Vagina (tissue), 2 donors: ENCODE measurements around the gene PCDHGB1.

Source experiments
- POLR2A ChIP-seq, 2 donors: fragments of 450-650 bp; IDR thresholded peaks; one replicate each; pipeline ENCODE4 v1.6.1; 2017; ENCODE audit warnings: antibody characterized with exemption in 2 of 2, mild to moderate bottlenecking in 2 of 2, moderate library complexity in 2 of 2
- POLR2AphosphoS5 ChIP-seq, 2 donors: sonication (generic); formaldehyde crosslinking; IDR thresholded peaks; one replicate each; pipeline ENCODE4 v1.9.0; 2017; ENCODE audit warnings: antibody characterized with exemption in 2 of 2, mild to moderate bottlenecking in 2 of 2, low read depth in 1 of 2; ENCODE audit not compliant: insufficient read depth in 1 of 2
- TF ChIP-seq, protein P1 (sequence below), 3 experiments: fragments of 450-650 bp in 2 of 3; fragments of 200-600 bp in 1 of 3; sonication (generic) in 1 of 3; IDR thresholded peaks; one replicate each; pipeline ENCODE4 v1.5.1; 2017 to 2019; ENCODE audit warnings: antibody characterized with exemption in 3 of 3, mild to moderate bottlenecking in 2 of 3, moderate library complexity in 2 of 3

DNA sequence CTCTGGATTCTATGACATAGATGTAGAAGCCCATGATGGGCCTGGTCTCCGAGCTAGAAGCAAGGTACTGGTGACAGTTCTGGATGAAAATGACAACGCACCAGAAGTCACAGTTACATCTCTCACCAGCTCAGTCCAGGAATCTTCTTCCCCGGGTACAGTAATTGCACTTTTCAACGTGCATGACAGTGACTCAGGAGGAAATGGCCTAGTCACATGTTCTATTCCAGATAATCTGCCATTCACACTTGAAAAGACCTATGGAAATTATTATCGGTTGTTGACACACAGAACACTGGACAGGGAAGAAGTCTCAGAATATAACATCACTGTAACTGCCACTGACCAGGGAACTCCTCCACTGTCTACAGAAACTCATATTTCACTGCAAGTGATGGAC is 6.2 kb downstream of the PCDHGB1 start:
- no peak for TF ChIP-seq POLR2AphosphoS5 (IDR thresholded peaks at IDR 0.05; ENCODE audit: insufficient read depth in 1 of 2, low read depth in 1 of 2)
- no peak for TF ChIP-seq POLR2A (IDR thresholded peaks at IDR 0.05)
- TF ChIP-seq, protein P1, sequence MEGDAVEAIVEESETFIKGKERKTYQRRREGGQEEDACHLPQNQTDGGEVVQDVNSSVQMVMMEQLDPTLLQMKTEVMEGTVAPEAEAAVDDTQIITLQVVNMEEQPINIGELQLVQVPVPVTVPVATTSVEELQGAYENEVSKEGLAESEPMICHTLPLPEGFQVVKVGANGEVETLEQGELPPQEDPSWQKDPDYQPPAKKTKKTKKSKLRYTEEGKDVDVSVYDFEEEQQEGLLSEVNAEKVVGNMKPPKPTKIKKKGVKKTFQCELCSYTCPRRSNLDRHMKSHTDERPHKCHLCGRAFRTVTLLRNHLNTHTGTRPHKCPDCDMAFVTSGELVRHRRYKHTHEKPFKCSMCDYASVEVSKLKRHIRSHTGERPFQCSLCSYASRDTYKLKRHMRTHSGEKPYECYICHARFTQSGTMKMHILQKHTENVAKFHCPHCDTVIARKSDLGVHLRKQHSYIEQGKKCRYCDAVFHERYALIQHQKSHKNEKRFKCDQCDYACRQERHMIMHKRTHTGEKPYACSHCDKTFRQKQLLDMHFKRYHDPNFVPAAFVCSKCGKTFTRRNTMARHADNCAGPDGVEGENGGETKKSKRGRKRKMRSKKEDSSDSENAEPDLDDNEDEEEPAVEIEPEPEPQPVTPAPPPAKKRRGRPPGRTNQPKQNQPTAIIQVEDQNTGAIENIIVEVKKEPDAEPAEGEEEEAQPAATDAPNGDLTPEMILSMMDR (IDR thresholded peaks at IDR 0.05) = no peak
